Smooth muscle cell of the brain vasculature (primary cell): Measurements from ENCODE around the gene ECPAS.
"Not testable (repeated sequence)": the region's sequence is repeated elsewhere in the genome, so short reads cannot be mapped to it uniquely, and the experiment has no call there.

Experiments used
- DNase-seq: peaks from one replicate; pipeline ENCODE4 v3.0.0-alpha.2; 2012; ENCODE audit warnings: low read depth, low spot score

The ECPAS gene

GRCh38 chr9:111467778-111468367 is 16.3 kb downstream of the ECPAS start:
- no peak for DNase-seq

- no peak for DNase-seq
These were observed 21.1 kb downstream of the ECPAS start for GRCh38 chr9:111463048-111463447.

GRCh38 chr9:111458139-111459009 is 25.8 kb downstream of the ECPAS start:
- DNase-seq, result no peak

- DNase-seq, result no peak
These were observed 27.7 kb downstream of the ECPAS start for GRCh38 chr9:111456529-111456928.

GRCh38 chr9:111455638-111456037 is 28.5 kb downstream of the ECPAS start:
- no peak for DNase-seq

- DNase-seq, result no peak
These were observed 29.4 kb downstream of the ECPAS start for GRCh38 chr9:111454751-111455150.

- no peak for DNase-seq
These were observed 32.6 kb downstream of the ECPAS start for GRCh38 chr9:111451570-111451969.

- DNase-seq, result no peak
These were observed 34.1 kb downstream of the ECPAS start for GRCh38 chr9:111450124-111450523.

GRCh38 chr9:111449705-111450104 is 34.5 kb downstream of the ECPAS start:
- DNase-seq, result no peak

GRCh38 chr9:111445799-111446198 is 38.4 kb downstream of the ECPAS start:
- not testable (repeated sequence) for DNase-seq

- no peak for DNase-seq
These were observed 40.7 kb downstream of the ECPAS start for GRCh38 chr9:111443454-111443853.

- DNase-seq, result no peak
These were observed 41.7 kb downstream of the ECPAS start for GRCh38 chr9:111442360-111443027.

- DNase-seq, result no peak
These were observed 44.0 kb downstream of the ECPAS start for GRCh38 chr9:111440226-111440625.

- DNase-seq, result peak; percentile 12
These were observed 45.5 kb downstream of the ECPAS start for GRCh38 chr9:111438541-111439235.

- DNase-seq, result no peak
These were observed 47.6 kb downstream of the ECPAS start for GRCh38 chr9:111436571-111436970.

- no peak for DNase-seq
These were observed 51.1 kb downstream of the ECPAS start for GRCh38 chr9:111433082-111433481.

- no peak for DNase-seq
These were observed 52.5 kb downstream of the ECPAS start for GRCh38 chr9:111431684-111432083.

GRCh38 chr9:111429175-111429574 is 55.0 kb downstream of the ECPAS start:
- no peak for DNase-seq

GRCh38 chr9:111427186-111427585 is 57.0 kb downstream of the ECPAS start:
- no peak for DNase-seq

- DNase-seq, result no peak
These were observed 60.8 kb downstream of the ECPAS start for GRCh38 chr9:111423389-111423788.

- DNase-seq, result no peak
These were observed 69.8 kb downstream of the ECPAS start for GRCh38 chr9:111414406-111414805.

GRCh38 chr9:111413996-111414395 is 70.2 kb downstream of the ECPAS start:
- no peak for DNase-seq
